Activated T-cell treated with anti-CD3 and anti-CD28 coated beads for 4 hours (primary cell): ENCODE results near the gene LRRC47.

Source experiments
- DNase-seq: peaks from one replicate; pipeline ENCODE4 v3.0.0-alpha.2; 2020

The LRRC47 gene

GRCh38 chr1:3746389-3746829, 49.9 kb downstream of the LRRC47 start:
- no peak for DNase-seq

DNA sequence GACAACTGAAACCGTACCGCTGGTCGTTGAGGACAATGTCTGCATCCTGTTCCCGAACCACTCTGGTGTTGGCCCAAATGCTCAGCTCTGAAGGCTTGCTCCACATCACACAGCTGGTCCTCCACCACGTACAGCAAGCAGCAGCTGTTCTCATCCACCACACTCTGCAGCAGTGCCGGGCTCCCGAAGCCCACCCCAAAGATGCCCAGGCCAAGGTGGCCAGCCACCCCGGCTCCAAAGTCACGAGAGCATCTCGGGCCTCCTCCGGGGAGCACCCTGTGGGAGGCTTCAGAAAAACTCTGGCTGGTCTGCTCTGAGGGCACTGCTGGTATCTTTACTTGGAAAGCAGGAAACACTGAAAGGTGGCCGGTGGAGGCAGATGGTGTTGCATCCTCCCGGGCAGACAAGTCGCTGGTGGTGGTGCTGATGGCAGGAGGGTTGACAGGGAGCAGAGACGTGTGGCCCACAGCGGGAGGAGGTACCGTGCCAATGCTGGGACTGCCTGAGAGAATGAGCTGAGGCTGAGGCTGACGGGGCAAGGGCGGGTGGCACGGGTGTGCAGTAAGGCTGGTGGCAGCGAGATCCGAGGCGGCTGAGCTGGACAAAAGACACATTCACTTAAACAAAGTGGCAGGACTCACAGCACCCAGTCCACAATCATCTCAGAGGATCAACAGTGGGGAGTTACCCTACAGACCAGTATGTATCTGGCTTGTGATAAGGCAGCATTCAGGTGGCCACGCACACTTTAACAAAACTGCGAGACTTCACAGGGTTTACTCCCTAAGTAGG, 50.5 kb downstream of the LRRC47 start:
- DNase-seq, result no peak

DNA sequence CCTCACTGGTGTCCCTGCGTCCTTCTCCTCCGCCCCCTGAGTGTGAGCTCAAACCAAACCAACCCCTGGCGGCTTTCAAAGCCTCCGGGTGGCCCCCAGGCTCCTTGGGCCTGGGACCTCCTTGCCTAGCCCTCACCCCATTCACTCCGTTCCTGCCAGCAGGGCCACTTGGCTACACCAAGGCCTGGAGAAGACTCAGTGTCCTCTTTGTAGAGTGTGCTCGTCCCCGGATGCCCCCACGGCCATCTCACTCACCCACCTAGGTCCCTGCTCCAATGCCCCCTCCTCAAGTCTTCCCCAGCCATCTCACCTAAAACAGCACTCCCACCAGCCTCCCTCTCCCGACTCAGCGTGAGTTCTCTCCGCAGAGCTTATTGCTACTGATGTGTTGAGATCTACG, 51.2 kb downstream of the LRRC47 start:
- no peak for DNase-seq

DNA sequence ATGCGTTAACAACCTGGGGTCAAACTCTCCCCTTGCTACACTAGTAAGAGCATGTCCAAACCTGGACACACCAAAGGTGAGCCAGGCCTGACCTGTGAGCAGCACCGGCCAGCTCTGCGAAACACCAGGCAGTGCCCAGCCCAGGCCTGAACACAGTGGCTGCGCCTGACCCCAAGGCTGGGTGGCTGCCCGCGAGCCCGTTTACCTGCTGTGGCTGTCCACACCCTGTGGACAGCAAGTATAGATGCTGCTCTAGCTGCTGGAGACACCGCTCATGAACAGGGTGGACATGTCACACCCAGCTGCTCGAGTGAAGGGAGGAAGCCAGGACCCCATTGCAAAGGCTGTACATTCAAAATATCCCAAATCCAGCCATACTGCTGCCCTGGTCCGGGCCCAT, 51.7 kb downstream of the LRRC47 start:
- no peak for DNase-seq

DNA sequence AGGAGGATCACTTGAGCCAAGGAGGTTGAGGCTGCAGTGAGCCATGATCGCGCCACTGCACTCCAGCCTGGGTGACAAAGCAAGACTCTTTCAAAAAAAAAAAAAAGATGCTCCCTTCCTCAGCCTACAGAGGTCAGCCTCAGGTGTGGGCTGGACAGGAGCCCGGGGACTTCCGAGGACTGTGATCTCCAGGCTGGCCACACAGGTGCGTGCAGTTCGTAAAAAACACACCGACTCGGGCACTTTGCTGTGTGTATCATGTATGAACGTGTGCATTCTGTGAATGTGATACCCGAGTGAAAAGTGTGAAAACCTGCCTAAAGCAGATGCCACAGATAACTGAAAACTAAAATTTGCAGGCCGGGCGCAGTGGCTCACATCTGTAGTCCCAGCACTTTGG, 52.5 kb downstream of the LRRC47 start:
- DNase-seq, result no peak

GRCh38 chr1:3743421-3743820, 52.9 kb downstream of the LRRC47 start:
- no peak for DNase-seq

DNA sequence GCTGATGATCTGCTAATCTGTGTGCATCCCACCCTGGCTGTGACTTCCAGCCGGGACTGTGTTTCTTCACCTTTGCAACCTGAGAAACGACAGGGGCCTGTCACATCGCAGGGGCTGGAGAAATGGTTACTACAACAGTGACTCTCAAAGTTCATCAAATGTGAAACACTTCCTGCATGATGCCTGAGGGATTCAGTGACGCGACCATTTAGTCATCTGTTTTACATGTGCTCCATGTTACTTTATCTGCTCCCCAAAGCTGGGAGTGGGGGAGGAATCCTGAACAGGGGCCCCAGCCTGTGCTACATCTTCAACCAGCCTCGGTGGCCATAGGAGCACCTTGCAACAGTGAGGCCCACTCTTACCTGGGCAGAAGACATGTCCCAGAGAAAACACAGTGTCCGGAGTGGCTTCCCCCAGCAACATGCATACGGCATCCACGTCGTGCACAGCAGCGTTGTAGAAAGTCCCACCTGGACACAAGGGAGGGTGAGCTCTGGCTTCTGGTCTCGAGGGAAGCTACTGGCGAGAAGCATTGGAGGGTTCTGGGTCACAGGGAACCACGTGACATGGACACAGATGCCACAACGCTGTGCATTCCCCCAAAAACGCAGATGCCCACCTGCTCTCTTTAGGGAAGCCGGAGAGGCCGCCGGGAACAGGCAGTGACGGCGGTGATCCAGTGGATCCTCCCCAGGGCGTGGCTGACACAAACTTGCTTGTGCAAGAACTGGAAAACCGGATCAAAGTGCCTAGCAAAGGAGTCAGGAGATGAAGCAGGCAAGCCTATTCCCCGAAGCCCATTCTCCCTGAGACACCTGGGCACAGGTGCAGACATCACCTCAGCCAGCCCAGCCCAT, 53.6 kb downstream of the LRRC47 start:
- DNase-seq, result no peak

GRCh38 chr1:3741566-3742438, 54.5 kb downstream of the LRRC47 start:
- no peak for DNase-seq

GRCh38 chr1:3740752-3741151, 55.5 kb downstream of the LRRC47 start:
- no peak for DNase-seq

- no peak for DNase-seq
These were observed 56.3 kb downstream of the LRRC47 start for GRCh38 chr1:3740042-3740441.

- DNase-seq, result no peak
These were observed 57.4 kb downstream of the LRRC47 start for GRCh38 chr1:3738943-3739342.

- no peak for DNase-seq
These were observed 59.6 kb downstream of the LRRC47 start for GRCh38 chr1:3736708-3737107.

DNA sequence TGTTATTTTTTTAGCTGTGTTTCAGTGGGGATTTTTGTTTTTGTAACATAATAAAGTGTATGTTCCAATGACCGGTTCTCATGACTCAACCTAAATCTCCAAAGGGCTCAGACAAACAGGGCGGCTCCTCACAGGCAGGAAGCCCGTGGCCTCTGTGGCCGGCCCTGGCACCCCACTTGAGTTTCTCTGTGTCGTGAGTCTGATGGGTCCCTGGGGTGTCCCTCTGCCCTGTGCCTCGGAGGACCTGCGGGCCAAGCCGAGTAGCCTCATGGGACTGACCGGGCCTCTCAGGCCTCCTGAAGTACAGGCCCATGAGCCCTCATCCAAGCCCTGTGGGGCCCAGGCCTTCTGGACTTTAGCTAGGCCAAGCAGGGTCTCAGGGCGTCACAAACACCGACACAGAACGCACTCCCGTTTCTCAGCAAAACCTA, 60.2 kb downstream of the LRRC47 start:
- no peak for DNase-seq

GRCh38 chr1:3735688-3736087, 60.6 kb downstream of the LRRC47 start:
- no peak for DNase-seq

DNA sequence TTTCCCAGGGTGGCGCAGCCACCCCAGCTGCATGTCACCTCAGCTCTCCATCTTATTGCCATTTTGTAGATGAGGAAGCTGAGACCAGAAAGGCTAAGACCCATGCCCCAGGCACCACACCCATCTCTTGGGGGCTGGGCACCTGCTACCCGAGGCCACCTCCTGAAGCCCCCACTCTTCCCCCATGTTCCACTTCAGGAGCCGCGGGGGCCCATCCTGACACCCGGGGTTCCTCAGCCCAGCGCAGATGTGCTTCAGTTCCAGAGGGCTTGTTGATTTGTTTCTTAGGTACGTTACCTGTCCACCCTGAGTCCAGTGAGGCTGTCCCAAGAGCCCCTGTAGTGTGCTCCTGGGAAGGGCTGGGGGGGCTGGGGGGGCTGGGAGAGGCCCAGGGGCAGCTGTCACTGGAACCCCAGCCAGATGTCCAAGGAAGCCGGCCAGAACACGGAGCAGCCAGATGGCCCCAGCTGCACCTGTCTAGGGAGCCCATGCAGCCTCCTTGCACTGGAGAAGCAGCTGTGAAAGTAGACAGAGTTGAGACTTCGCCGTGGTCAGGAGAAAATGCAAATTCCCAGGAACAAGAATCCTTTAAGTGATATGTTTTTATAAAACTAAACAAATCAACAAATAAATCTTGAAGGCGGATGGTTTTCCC, 61.1 kb downstream of the LRRC47 start:
- no peak for DNase-seq

DNA sequence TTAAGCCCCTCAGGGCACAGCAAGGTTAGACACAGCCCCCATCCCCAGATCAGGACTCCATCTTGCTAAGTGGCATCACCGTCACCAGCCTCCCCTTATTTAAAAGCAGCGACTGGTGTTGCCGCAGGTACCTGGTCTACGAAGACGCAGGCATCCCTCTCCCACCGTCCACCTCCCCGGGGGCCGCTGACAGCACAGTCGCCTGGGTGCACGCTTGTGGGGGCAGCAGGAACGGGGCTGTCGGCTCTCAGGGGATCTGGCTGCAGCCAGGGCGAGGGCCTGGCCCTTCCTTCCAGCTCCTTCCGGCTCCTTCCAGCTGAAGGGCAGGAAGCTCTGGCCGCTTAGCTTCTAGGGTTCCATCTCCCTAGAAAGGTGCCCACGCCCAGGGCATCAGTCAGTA, 61.7 kb downstream of the LRRC47 start:
- DNase-seq, result no peak

DNA sequence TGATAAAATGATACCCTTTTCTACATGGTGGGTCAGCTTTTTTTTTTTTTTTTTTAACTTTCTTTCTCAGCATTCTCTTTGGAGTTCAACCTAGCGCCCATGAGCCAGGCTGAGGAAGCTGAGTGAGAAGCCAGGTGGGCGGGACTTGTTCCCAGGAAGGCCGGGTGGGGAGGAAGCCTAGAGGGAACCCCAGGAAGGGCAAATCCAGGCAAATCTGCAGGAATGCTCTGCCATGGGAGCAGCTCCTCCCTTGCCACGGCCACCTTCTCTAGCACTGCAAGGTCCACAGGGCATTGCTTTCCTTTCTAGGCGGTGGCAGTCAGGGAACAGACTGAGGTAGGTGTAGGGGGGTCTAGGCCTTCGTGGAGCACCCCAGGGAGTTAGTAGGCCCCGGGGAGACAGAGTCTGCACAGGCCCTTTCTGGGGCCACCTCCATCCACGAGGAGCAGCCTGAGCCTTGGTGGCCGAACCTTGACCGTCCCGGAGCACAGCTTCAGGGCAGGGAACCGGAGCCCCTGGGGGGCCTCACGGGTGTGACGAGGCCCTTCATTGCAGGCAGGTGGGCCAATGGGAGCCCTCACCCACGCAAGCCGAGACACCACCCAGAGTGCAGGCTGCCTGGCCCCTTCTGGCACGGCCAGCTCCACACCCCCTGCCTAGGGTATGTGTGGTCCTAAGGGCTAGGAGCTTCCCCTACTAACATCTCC, 62.3 kb downstream of the LRRC47 start:
- no peak for DNase-seq

- DNase-seq, result no peak
These were observed 63.0 kb downstream of the LRRC47 start for GRCh38 chr1:3733094-3733882.

GRCh38 chr1:3732434-3733093, 63.7 kb downstream of the LRRC47 start:
- DNase-seq, result no peak
